Measurements from ENCODE around the gene TMC8. TPM values are rescaled to one million over a fixed set of nuclear protein-coding genes. Genes with fewer than 3 reads are reported as not detected.

Gene TMC8
- total and polyA plus RNA-seq, 2 of the 8 experiments (the other 6 are each of a cell fraction or from before 2014, with no cell fraction given), result 1.00 to 2.8 TPM

- no peak for TF ChIP-seq KDM1A (IDR thresholded peaks at IDR 0.05; ENCODE audit: borderline replicate concordance, low read length)
Measured at GRCh38 chr17:78125976-78126894, 4.3 kb upstream of the TMC8 start (continued).

Data from H1 (cell line).